CD4-positive, alpha-beta T cell treated with Interleukin-6 at 100 ng/mL for 8 hours (primary cell): ENCODE data around the gene KIF18B.

ENCODE experiments used
- DNase-seq: peaks from one replicate; pipeline ENCODE4 v3.0.0-alpha.2; 2020; ENCODE audit warnings: mixed read lengths, low spot score

Gene KIF18B

DNA sequence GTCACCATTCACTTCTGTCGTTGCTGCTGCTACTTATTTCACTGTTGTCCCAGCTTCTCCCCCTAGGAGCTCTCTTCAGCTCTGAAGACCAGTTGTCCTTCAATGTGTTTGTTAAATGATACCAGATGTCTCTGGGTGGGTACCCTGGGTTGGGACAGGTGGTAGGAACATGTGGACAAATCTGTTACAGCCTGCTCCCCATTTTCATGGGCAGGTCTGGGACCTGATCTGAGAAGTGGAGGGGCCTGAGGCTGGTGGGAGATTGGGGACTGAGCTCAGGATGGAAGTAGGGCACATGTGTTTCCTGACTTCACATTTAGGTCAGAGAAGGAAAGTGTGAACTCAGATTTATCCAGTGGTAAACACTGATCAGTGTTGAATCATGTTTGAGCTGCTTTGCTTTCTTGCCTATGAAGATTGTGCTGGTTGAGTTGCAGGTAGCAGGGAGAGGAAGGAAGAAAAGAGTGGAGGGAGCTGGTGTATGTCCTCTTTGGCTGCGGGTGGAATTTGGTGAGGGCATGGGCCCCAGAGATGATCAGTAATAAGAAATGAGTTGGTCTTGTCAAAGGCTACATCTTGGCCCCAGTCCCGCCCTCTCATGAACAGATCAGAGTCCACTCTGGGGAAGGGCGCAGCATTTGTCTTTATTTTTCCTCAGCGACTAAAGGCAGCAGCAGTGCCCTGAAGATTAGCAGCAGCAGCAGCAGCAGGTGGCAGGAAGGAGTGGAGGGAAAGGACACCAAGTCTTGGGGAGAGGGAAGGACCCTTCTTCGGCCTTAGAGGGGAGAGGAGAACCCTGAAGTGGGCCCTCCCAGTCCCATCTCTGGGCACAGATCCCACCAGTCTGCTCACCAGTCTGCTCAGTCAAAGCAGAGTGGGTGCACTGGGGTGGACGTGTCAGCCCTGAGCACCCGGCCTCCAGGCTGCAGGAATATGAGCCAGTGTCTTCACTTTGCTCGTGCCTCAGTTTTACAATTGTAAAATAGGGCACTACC is 42.3 kb downstream of the KIF18B start:
- DNase-seq: no peak

DNA sequence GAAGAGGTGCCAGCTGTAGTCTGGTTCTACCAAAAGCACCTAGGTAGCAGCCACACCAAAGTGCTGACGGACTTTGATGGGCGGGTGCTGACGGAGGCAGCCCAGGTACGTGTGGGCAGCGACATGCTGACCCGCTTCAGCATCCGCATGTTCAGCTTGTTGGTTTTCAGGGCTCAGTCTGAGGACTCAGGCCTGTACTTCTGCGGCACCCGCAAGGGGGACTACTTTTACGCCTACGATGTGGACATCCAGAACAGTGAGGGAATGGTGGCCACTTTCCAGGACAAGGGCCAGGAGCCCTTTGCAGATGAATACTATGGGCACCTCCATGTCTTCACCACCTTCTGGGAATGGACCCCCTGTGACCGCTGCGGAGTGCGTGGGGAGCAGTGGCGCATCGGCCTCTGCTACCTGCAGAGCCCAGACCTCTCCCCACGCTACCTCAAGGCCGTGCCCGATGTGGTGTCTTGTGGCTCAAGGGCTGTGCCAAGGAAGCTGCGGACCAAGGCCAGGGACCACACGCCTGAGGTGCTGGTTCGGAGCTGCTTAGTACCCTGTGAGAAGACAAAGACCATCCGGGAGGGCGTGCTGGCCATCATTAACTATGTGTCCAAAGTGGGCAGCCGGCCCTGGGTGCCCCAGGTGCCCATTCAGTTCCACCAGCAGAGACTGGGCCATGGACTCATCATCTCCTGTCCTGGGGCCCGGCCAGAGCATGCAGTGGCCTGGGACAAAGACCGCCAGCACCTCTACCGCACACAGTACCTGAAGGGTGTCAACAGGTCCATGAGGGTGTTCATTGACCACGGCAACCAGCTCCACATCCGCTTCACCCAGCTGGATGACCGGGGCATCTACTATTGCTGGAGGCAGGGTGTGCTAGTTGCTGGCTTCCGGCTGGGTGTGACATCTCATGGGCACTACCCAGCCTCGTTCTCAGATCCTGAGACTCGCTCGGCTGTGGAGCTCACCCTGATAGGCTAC is 43.3 kb downstream of the KIF18B start:
- no peak for DNase-seq

DNA sequence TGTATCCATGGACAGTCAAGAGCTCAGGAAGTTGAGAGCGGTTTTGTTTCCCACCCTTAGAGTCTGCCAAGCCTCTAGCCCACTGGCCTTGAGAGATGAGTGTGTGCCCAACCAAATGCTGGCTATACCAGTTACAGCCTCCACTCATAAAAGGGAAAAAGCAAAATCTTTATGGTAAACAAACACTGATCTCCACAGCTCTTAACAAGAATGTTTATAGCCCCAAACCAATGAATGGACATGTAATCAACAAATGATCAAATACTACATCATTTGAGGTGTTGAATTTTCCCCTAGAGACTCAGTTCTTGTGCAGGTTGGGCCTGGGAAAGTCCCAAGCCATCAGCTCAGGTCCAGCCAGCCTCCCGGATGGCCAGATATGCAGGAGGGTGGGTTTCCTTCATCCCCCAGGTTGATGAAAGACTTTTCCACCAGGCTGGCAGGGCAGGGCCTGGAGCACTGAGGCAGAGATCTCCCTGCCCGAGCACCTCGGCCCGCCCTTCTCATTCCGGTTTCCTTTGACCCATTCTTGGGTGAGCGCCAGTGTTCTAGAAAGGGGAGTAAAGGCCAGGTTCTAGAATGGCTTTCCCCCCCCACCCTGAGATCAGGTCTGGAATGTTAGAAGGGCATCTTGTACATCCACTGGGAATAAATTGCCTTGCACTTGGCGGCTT is 44.4 kb downstream of the KIF18B start:
- no peak for DNase-seq

DNA sequence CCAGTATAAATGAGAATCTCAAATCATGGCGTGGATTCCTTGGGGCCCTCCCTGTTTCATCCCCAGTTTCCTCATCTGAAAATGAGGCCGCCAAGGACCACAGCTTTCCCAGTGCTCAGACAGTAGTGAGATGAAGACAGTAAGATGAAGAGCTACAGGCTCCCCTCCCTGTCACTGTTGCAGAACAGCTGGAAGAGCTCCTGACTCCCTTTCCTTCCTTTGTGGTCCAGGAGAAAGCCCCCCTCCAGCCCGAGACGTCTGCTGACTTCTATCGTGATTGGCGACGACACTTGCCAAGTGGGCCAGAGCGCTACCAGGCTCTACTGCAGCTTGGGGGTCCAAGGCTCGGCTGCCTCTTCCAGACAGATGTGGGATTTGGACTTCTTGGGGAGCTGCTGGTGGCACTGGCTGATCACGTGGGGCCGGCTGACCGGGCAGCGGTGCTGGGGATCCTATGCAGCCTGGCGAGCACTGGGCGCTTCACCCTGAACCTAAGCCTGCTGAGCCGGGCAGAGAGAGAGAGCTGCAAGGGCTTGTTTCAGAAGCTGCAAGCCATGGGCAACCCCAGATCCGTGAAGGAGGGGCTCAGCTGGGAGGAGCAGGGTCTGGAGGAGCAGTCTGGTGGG is 45.3 kb downstream of the KIF18B start:
- no peak for DNase-seq

DNA sequence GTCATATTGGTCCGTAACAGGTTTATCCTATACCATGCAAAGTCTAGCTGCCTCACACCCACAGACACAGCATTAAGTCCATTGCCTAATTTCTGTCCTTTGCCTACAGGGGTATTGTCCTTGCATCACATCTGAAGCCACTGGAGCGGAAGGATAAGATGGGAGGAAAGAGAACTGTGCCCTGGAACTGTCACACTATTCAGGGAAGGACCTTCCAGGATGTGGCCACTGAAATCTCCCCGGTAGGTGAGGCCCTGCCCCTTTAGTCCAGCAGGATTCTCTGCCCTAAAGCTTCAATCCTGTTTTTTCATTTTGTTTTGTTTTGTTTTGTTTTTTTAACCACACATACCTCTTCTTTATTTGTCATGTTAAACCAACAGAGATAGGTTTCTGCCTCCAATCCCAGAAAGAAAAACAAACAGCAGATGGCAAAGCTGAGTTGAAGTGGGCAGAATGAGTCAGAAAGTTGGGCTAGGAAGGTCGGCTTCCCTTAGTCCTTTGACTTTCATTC is 46.1 kb downstream of the KIF18B start:
- DNase-seq: no peak

DNA sequence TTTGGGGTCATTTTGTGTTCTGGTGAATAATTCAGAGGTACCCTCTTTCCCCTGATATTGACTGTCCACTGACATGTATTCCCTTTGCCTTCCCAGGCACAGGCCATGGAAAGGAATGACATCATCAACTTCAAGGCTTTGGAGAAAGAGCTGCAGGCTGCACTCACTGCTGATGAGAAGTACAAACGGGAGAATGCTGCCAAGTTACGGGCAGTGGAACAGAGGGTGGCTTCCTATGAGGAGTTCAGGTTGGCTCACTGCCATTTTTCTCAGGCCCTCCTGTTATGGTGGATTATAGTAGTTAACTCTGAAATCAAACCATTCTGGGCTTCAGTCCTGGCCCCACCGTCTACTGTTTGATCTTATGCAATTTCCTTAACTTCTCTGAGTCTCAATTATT is 46.7 kb downstream of the KIF18B start:
- no peak for DNase-seq

DNA sequence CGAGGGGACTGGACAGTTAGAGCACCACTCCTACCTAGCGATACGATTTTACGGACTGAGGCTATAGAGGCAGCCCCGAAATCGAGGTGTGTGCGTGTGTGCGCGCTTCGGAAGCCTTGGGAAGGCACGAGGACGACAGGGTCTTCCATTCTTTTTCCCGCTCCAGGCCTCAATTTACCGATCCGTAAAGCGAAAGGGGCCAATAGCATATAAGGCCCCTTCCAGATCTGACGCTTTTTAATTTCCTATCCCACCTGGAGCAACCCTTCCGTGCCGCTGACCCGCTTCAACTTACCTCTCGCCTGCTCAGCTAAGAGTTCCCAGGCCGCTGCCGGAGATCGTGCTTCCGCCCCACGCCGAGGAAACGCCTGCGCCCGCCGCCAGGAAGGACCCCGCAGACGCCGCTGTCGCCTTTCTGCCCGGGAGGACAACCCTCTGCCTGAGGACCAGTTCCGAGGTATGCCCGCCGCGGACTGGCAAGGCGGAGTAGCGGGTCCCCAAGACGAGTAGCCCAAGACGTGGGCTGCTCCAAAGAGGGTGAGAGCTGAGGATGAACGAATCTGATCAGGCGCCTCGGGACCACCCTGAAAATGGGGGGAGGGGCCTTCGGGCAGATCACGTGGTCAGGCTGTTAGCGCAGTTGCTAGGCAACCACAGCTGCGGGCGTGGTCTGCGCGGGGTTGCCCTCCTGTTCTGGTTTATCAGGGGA is 48.3 kb downstream of the KIF18B start, which contains the start of gene EFTUD2:
EFTUD2 (minus strand) TSS at position 372 of the 709 bp plus-strand sequence. CDS start 4,924 bp downstream, outside the sequence.
- DNase-seq: peak; percentile 90

DNA sequence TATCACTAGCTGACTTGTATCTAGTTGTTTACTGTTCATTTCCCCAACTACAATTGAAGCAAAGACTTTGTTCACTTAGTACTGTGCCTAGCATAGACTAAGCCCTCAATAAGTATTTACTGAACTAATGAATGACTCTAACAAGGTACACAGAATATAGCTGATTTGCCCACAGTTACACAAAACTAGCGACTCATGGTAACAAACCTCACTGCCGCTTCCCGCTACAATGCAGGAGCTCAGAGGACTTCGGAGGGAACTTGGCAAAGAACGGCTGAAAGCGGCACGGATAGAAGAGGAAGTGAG is 48.9 kb downstream of the KIF18B start:
- DNase-seq: no peak

DNA sequence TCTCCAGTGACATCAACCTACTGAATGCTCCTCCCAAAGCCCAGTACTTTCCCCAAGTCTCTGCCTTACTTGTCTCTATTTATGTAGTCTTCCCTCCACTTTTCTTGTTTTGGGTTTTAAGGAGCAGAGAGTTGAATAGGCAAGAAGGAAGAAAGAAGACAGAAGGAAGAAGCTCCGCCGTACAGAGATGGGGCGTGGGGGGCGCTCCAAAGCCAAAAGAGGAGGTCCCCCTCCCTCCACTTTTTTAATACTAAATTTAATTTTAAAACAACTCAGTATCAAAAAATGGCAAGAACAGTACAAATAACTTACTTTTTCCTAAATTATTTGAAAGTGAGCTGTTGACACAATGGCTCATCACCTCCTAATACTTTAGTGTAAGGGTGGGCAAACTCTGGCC is 52.9 kb downstream of the KIF18B start:
- no peak for DNase-seq

DNA sequence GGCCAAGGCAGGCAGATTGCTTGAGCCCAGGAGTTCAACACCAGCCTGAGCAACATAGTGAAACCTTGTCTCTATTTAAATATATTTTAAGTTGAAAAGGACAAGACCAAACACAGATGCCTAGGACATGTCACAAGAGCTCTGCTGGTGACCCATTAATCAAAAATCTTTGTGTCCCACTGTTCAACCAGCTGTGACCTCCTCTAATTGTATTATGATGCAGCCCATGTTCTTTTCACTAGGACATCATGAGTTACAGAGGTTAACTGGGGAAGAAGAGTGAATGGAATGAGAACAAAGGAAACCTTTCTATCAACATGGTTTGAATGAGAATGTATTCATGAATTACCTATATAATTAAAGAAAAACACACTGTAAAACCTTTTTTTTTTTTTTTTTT is 55.3 kb downstream of the KIF18B start:
- no peak for DNase-seq

DNA sequence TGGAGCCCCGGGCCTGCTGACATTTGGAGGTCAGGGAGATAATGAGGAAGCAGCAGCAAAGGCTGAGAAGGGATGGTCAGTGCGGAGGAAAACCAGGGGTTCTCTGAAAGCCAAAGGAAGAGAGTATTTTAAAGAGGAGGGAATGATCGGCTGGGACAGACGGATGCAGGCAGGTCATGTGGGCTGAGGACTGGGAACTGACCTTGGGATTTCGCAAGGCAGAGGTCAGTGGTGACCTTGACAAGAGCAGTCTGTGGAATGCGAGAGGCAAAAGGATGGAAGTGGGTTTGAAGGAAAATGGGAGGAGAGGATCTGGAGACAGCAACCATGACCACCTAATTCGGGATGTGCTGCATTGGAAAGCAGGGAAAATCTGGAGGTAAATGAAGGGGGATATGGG is 58.6 kb downstream of the KIF18B start:
- no peak for DNase-seq

DNA sequence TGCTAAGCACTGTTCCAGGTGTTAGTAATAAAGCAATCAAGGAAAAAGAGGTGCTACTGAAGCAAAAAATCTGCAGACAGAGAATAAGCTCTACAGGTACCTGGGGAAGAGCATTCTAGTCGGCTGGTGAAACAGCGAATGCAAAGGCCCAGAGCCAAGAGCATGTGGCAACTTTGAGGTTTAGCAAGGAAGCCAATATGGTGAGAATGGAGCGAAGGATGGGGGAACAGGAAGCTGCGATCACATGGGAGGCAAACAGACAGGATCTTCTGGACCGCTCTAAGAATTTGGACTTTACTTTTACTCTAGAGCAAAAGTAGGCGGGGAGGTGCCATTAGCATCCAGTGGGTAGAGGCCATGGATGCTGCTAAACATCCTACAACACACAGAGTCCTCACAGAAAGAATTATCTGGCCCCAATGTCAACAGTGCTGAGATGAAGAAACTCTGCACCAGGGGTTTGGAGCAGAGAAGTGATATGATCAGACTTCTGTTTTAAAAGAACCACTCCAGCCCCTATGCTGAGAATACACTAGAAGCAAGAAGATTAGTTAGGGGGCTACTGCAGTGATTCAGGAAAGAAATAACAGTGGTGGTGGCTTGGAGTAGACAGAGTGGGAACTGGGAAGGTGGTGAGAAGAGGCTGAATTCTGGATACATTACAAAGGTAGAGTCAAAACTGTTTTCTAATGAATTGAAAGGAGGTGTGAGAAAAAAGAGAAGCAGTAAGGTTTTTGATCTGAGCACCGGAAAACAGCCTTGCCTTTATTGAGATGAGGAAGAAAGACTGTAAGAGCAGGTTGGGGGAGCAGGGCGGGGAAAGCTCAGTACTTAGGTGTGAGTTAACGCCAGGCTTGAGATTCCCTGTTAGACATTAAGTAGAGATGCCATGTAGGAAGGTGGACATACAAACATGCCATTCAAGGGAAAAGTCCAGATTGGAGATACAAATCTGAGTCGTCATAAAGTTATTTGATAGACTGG is 59.3 kb downstream of the KIF18B start:
- peak; percentile 13 for DNase-seq

DNA sequence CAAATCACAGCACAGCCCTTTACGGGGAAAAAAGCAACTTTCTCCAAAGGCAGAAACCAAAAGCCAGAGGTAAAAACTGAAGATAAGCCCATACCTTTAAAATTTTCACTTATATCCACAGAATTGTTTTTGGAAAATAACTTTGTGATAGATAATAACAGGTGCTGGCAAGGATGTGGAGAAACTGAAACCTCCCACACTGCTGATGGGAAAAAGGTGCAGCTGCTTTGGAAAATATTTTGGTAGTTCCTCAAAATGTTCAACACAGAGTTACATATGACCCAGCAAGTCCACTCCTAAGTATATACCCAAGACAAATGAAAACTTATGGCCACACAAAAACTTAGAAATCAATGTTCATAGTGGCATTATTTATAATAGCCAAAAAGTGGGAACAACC is 60.6 kb downstream of the KIF18B start:
- DNase-seq: no peak

DNA sequence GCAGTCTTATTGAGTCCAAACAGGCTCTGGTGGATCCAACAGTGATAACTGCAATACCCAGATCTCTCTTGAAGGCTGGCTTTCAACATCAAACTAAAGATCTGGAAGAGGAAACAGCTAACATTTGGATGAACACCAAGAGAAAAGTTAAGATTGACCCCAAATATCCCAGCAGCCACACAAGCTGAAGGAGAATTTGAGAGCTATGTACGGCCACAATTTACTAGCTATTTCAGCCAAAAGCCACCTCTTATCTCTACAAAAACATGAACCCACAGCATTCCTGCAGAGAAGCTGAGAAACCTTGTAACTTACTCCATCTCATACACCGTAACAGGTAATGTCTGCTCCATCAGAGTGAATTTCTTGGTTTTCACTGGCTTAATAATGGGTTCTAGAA is 62.6 kb downstream of the KIF18B start:
- DNase-seq: no peak

DNA sequence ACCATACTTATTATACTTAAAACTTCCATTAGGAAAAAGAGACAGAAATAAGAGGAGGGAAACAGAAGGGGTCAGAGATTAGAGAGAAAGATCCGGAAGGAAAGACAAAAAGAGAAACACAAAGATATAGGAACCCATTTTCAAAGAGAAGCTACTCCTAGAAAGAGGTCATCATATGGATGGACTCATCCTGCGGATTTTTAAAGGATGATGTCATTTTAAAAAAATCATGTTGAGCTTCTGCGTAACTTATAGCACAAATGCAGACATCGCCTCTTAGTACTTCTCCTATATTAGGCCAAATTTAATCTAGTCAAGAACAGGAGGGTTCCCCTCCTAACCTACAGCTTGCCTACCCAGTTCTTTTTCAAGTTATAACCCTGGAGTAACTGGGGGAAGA is 66.4 kb downstream of the KIF18B start:
- DNase-seq: no peak

DNA sequence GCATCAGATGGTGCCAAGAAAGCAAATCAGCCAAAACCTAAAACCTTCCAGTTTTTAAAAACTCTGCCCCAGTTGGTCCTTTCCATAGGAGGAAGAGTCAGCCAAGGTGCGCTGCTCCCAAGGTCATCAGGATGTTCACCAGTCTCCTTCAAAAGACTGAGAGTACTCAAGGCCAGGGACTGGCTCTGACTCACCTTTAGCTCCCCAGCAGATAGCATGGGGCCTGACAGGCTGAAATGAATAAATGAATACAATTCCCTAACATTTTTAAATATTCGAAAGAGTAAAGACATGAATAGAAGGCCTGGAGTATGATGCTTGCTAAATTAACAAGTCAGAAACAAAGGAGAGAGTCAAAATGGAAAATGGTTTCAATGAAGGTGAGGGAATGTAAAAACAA is 67.5 kb downstream of the KIF18B start:
- no peak for DNase-seq

DNA sequence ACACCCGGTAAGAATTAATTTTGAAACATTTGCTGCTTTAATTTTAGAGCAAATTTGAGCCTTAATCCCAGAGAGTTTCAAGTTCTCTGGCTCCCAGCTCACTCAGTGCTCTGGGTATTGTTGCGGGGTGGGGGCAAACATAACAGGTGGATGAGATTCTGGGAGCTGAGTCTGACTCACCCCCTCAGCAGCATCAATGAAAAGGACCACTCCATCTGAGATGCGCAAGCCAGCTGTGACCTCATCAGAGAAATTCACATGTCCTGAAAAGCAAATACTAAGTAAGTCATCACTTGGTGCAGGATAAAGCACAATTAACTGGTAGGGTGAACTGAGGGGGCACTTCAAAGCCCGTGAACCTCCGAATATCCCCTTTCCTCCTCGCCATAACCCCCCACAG is 68.2 kb downstream of the KIF18B start:
- no peak for DNase-seq

DNA sequence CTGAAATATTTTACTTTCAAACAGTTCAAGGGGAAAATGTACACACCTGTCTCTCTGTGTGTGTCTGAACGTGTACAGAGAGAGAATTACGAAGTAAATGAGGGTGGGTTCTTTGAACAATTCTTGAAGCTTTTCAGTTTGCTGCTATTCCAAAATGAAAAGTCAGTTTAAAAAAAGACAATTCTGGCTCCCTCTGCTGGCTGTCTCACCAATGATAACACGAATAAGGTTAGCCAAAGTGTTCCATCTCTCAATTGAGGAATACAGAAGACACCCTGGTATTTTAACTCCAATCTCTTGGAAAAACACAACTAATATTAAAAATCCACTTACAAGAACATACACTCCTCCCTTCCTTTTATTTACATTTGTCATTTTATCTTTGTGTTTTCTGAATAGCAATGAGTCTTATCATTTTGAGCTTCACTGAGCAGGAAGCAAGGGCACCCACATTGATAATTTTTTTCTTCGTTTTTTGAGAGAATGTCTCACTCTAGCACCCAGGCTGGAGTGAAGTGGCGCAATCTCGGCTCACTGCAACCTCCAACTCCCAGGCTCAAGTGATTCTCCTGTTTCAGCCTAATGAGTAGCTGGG is 68.8 kb downstream of the KIF18B start:
- no peak for DNase-seq

DNA sequence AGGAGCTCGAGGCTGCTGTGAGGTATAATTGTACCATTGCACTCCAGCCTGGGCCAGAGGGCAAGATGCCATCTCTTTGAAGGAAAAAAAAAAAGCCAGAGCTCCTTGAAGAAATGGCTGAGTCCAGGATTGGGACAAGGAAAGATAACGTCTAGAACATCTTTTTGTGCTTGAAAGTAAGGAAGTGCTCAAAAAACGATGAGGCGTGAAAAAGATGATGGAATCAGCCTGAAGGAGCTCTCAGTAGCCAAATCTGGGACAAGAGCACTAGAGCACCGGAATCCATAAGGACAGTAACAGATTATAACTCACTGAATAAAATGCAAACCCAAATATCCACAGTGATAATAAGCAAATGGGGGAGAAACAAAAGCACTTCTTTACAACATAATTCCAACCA is 70.5 kb downstream of the KIF18B start:
- no peak for DNase-seq
